NCI-H2081 (cell line): ENCODE data around the gene TIFAB.

Experiments used
- DNase-seq, 2 experiments: peaks; one replicate each; lab custom pipeline; 2025; lab: John Stamatoyannopoulos, UW

TIFAB gene

DNA sequence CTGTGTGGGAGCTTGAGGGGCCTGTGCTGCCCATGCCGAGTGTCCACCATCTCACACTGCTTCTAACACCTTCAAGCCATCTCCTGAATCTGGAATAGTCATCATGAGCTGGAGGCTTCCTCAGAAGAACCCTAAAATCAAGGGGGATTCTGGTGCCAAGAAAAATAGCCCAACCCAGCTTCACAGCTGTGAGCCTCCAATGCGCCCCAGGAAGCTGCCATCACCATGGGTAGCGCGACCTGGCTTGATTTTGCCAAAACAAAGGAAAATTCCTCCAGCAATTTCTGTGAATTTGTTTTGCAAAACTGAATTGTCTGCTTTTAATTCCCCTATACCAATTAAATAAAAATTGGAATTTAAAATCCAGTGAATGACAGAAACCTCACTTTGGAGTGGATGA is 6.2 kb upstream of the TIFAB start:
- DNase-seq = no peak

DNA sequence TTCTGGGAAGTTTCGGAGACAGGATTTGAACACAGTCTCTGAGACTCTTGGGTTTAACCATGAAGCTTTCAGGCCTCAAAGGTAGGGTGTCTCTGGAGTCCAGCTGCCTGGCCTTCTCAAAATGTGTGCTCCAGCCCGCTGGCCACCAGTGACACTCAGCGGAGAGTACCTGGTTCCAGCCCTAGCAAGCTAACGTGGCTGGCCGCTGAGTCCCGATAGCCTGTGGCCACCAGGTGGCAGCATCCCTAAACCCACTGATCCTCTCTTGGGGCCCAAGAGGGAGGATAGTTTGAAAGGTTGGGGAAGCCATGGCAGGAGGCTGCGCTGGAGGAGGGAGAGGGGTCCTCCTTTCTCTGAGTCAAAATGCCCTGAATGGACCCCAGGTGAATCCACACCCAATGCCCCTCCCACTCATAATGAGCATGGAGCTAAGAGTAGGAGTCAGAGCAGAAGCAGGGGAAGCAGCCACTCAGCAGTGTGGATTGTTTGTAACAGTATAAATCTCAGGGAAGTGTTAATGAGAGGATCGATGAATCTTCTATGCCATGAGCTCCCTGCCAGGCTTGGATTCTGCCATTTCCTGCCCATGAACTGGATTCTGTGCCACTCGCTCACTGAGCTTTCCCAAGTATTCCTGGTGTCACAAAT is 5.4 kb upstream of the TIFAB start:
- DNase-seq = peak; percentile 23 to 32

DNA sequence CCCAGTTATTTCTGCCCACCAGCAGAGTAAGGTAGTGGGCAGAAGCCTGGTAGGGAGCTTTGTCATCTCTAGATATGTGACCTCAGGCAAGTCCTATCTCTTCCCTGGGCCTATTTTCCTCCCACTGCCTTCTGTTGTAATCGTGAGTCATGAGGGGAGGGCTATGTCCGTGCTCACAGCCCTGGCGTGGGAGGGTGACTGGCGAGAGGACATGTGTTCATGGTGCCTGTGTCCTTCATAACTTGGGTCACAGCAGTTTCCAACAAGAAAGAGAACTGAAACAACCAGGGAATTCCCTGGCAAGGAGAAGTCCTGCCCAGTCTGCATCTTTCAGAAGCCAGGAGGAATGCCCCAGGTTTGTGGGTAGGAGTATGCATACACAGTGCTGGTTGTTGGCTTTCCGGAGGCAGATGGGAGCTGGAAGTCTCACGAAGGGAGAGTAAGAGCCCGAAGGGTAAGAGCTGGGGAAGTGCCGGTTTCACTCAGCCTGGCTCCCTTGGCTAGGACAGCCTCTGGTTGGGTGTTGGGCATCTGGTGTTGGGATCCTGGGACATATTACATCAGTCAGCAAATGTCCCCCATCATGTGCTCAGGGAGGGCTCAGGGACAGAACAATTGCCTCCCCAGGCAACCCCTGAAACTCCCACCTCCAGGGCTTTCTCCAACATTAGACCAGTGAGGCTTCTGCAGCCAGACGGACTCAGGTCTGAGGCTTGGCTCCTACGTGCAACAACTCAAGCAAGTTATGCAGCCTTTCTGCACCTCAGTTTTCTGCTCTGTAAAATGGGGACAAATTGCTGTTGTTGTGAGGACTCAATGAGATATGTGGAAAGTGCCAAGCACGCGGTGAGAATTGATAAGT is 4.3 kb upstream of the TIFAB start:
- no peak for DNase-seq

GRCh38 chr5:135455876-135456237 is 3.7 kb upstream of the TIFAB start:
- no peak for DNase-seq

DNA sequence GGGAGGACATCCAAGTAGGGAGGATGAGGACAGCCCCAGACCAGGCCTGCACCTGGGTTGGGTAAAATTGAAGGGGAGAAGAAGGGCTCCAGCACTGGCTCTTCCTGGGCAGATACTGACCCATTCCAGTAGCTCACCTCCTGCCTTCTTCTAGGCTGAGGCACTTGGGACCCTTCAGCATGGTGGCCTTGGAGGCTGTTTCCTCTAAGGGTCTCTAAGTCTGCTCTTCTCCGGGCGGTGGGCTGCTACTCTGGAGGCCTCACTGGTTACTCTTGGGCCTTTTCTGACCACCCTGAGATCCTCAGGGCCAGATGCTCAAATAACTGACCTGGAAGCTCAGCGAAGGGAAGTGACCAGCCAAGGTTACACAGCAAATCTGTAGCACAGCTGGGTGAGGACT is 2.8 kb upstream of the TIFAB start:
- no peak for DNase-seq

GRCh38 chr5:135453613-135454012 is 1.5 kb upstream of the TIFAB start:
- no peak for DNase-seq

DNA sequence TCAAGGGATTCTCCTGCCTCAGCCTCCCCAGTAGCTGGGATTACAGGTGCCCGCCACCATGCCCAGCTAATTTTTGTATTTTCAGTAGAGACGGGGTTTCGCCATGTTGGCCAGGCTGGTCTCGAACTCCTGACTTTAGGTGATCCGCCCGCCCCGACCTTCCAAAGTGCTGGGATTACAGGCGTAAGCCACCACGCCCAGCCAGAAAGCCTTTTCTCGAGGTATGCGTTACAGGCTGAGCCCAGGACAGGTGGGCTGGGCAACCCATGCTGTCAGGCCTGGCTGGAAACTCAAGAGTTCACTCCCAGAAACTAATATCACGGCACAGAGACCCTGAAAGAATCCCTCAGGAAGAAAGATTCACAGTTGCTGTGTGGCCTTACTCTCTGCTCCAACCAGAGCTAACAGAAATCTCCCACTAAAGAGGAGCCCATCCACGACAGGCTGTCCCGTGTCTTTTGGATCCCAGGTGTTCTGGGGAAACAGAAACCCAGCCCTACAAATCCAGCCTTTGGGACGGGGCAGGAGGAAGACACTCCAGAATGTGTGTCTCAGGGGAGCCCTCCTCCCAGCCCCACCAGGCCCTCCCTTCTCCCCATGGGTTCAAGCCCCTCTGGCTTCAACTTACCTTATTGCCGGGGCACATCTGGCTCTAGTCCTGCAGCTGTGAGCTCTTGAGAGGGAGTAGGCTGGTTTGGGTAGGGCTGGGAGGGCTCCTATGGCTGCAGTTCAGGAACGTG is 400 bp downstream of the TIFAB start:
- DNase-seq = no peak

GRCh38 chr5:135450952-135451351 is 1.2 kb downstream of the TIFAB start:
- DNase-seq = no peak

- no peak for DNase-seq
Measured at GRCh38 chr5:135450336-135450735, 1.8 kb downstream of the TIFAB start.

- no peak for DNase-seq
Measured at GRCh38 chr5:135449644-135450043, 2.5 kb downstream of the TIFAB start.

- DNase-seq = no peak
Measured at GRCh38 chr5:135448791-135449507, 3.2 kb downstream of the TIFAB start.

GRCh38 chr5:135448071-135448739 is 3.9 kb downstream of the TIFAB start:
- no peak for DNase-seq

DNA sequence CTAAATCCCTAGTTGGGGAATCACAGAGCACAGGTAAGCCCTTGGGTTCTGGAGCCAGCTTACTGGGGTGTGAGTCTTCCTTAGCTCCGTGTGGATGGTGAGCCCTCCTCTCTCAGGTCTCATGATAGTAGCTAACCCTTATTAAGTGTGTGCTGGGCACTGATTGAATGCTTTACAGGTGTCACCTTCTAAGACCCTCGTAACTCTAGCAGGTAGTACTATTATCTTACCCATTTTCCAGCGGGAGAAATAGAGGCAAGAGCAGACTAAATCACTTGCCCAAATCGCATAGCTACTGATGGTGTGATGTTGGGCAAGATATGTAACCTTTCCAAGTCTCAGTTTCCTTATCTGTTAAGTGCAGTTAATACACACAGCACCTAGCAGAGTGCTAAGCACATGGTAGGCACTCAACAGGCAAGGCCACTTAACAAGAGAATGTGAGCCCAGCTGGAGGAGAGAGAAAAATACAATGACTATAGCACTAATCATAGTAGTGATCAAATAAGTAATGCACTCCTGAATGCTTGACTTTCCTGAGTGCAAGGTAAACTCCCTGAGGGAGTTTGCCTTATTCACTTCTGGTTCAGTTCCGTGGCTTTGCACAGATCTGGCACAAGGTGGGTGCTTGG is 4.7 kb downstream of the TIFAB start, which contains the start of gene DCANP1:
Gene DCANP1, minus strand, starts transcription at position 51 of the 632 bp plus-strand sequence. CDS start 240 bp downstream, outside the sequence.
- no peak for DNase-seq

- no peak for DNase-seq
Measured at GRCh38 chr5:135446615-135447014, 5.5 kb downstream of the TIFAB start.

DNA sequence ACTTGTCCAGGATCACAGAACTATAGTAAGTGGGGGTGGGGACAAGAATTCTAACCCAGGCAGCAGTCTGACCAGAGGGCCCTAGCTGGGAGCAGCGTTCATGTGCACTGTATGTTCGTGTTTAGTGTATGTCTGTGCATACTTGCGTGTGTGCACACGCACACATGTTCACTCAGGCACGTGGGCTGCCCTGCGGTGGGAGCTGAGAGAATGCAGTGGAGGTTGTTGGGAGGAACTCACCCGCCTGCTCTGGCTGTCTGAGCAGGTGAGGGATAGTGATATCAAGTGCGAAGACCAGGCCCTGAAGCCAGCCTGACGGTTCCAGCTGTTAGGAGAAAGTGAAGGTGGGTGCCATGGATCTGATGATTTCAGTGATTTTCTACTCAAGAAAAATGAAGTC is 5.9 kb downstream of the TIFAB start:
- DNase-seq = no peak

- no peak for DNase-seq
Measured at GRCh38 chr5:135445306-135445985, 6.7 kb downstream of the TIFAB start.

DNA sequence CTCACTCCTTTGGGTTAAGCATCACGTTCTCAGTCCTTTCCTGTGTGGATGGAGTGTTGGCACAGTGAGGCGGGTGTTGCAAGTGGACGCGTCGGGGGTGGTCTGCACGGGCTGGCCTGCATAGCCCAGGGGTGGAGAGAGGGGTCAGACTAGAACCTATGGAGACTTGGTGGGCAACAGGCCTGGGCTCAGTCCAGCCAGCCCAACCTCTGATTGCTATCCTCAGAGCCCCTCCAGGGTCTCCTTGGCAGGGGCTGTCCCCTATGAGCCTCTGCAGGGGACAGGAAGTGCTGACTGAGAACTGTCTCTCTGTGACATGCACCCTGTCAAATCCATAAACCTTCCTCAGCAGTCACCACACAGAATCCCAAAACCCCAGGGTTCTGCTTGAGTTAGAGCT is 7.3 kb downstream of the TIFAB start:
- no peak for DNase-seq

DNA sequence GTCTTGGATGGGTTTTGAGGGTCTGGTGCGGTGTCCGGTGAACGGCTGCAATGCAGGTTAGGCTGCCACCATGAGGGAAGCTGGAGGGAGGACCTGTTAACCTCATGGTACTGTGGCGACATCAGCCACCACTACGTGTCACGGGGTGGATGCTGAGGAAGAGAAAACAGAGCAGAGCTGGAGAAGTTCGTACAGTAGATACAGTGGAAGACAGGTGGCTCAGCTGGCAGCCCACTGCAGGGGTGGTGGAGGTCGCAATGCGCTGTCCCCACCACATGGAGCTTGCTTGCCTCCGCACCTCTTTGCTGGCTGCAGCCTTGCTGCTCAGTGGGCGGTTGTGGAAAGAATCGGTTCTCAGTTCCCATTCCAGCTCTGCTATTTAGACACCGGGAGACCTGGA is 7.8 kb downstream of the TIFAB start:
- no peak for DNase-seq

- DNase-seq = no peak
Measured at GRCh38 chr5:135443161-135443960, 8.8 kb downstream of the TIFAB start.
